ENCODE data around the gene TRIM8.
"Not testable (repeated sequence)": the region's sequence is repeated elsewhere in the genome, so short reads cannot be mapped to it uniquely, and the experiment has no call there.

TRIM8 gene

GRCh38 chr10:102673236-102673818, 29.0 kb downstream of the TRIM8 start:
- no peak for DNase-seq

- DNase-seq: peak; percentile 8
Observed at GRCh38 chr10:102673819-102674511, 29.7 kb downstream of the TRIM8 start.

GRCh38 chr10:102674566-102674965, 30.3 kb downstream of the TRIM8 start:
- no peak for DNase-seq

- DNase-seq: no peak
Observed at GRCh38 chr10:102675011-102675665, 30.9 kb downstream of the TRIM8 start.

- no peak for DNase-seq
Observed at GRCh38 chr10:102675666-102676533, 31.6 kb downstream of the TRIM8 start.

- DNase-seq: no peak
Observed at GRCh38 chr10:102676534-102677315, 32.4 kb downstream of the TRIM8 start.

- DNase-seq: no peak
Observed at GRCh38 chr10:102677331-102678067, 33.2 kb downstream of the TRIM8 start.

- DNase-seq: no peak
Observed at GRCh38 chr10:102678068-102678400, 33.8 kb downstream of the TRIM8 start.

GRCh38 chr10:102678842-102679289, 34.6 kb downstream of the TRIM8 start:
- peak; percentile 65 for DNase-seq

- DNase-seq: no peak
Observed at GRCh38 chr10:102679596-102679995, 35.3 kb downstream of the TRIM8 start.

GRCh38 chr10:102681696-102682095, 37.4 kb downstream of the TRIM8 start:
- no peak for DNase-seq

- DNase-seq: no peak
Observed at GRCh38 chr10:102682416-102682815, 38.1 kb downstream of the TRIM8 start.

GRCh38 chr10:102682981-102683380, 38.7 kb downstream of the TRIM8 start:
- DNase-seq: no peak

GRCh38 chr10:102683736-102684135, 39.5 kb downstream of the TRIM8 start:
- DNase-seq: no peak

- no peak for DNase-seq
Observed at GRCh38 chr10:102691285-102692066, 47.2 kb downstream of the TRIM8 start.

- DNase-seq: not testable (repeated sequence)
Observed at GRCh38 chr10:102695401-102695800, 51.1 kb downstream of the TRIM8 start.

GRCh38 chr10:102696736-102697135, 52.5 kb downstream of the TRIM8 start:
- no peak for DNase-seq

- DNase-seq: no peak
Observed at GRCh38 chr10:102698894-102699293, 54.6 kb downstream of the TRIM8 start.

- no peak for DNase-seq
Observed at GRCh38 chr10:102701272-102701671, 57.0 kb downstream of the TRIM8 start.

- DNase-seq: no peak
Observed at GRCh38 chr10:102701796-102702195, 57.5 kb downstream of the TRIM8 start.

- DNase-seq: no peak
Observed at GRCh38 chr10:102702742-102703141, 58.5 kb downstream of the TRIM8 start.
